HepG2 (cell line): ENCODE results near the gene PSKH1. TPM values are rescaled to one million over a fixed set of nuclear protein-coding genes. Genes with fewer than 3 reads are reported as not detected.

Experiments used
- ELK4 ChIP-seq: sonication (generic); formaldehyde crosslinking; IDR thresholded peaks from 2 replicates; pipeline ENCODE4 v1.9.0; 2021; ENCODE audit warnings: missing genetic modification reagents, borderline replicate concordance
- GABPA ChIP-seq, 2 experiments: IDR thresholded peaks; 2 replicates each; pipeline ENCODE4 v1.6.1; 2011 to 2016; ENCODE audit warnings: low read depth in 2 of 2, low read length in 1 of 2, missing biosample characterization in 1 of 2, missing genetic modification characterization in 1 of 2
- GATAD2A ChIP-seq: IDR thresholded peaks from 2 replicates; pipeline ENCODE4 v1.6.1; 2016
- HOXA7 ChIP-seq: sonication (generic); formaldehyde crosslinking; IDR thresholded peaks from 2 replicates; pipeline ENCODE4 v1.8.1; 2022; ENCODE audit warnings: mild to moderate bottlenecking, missing genetic modification reagents, moderate library complexity
- ONECUT2 ChIP-seq: sonication (generic); formaldehyde crosslinking; IDR thresholded peaks from 2 replicates; pipeline ENCODE4 v1.4.0; 2020; ENCODE audit warnings: missing genetic modification reagents
- SIN3A ChIP-seq: IDR thresholded peaks from 2 replicates; pipeline ENCODE4 v1.6.1; 2011; ENCODE audit warnings: low read depth, mild to moderate bottlenecking, control low read depth, low read length, borderline replicate concordance
- SKIL ChIP-seq: sonication (generic); formaldehyde crosslinking; IDR thresholded peaks from 2 replicates; pipeline ENCODE4 v1.8.0; 2022; ENCODE audit warnings: missing genetic modification reagents, mild to moderate bottlenecking, moderate library complexity, borderline replicate concordance
- SMAD1 ChIP-seq: sonication (generic); formaldehyde crosslinking; IDR thresholded peaks from 2 replicates; pipeline ENCODE4 v1.4.0; 2020; ENCODE audit warnings: missing genetic modification reagents, low read depth, mild to moderate bottlenecking, borderline replicate concordance
- SRSF4 ChIP-seq: fragments of 200-400 bp; formaldehyde crosslinking; IDR thresholded peaks from one replicate; pipeline ENCODE4 v1.6.1; 2018; ENCODE audit warnings: mild to moderate bottlenecking, low read depth, low read length, moderate library complexity; ENCODE audit not compliant: poor library complexity, severe bottlenecking
- STAG1 ChIP-seq: sonication (generic); formaldehyde crosslinking; IDR thresholded peaks from 2 replicates; pipeline ENCODE4 v1.4.0; 2020; ENCODE audit warnings: missing genetic modification reagents
- ZBTB14 ChIP-seq: sonication (generic); formaldehyde crosslinking; IDR thresholded peaks from 2 replicates; pipeline ENCODE4 v1.4.0; 2020; ENCODE audit warnings: missing genetic modification reagents
- ZFP41 ChIP-seq: sonication (generic); formaldehyde crosslinking; IDR thresholded peaks from 2 replicates; pipeline ENCODE4 v1.4.0; 2020; ENCODE audit warnings: mild to moderate bottlenecking, missing genetic modification reagents, borderline replicate concordance
- ZKSCAN1 ChIP-seq: fragments of 150-350 bp; IDR thresholded peaks from 2 replicates; pipeline ENCODE4 v1.6.1; 2014; ENCODE audit warnings: low read length
- ZNF138 ChIP-seq: sonication (generic); formaldehyde crosslinking; IDR thresholded peaks from 2 replicates; pipeline ENCODE4 v1.5.0; 2020; ENCODE audit warnings: mild to moderate bottlenecking, low read depth, missing genetic modification reagents
- ZNF235 ChIP-seq: sonication (generic); formaldehyde crosslinking; IDR thresholded peaks from 2 replicates; pipeline ENCODE4 v1.8.1; 2023; ENCODE audit warnings: mild to moderate bottlenecking, missing genetic modification reagents, borderline replicate concordance
- ZNF251 ChIP-seq: sonication (generic); formaldehyde crosslinking; IDR thresholded peaks from 2 replicates; pipeline ENCODE4 v1.9.0; 2021; ENCODE audit warnings: mild to moderate bottlenecking, missing genetic modification reagents
- ZNF296 ChIP-seq: sonication (generic); formaldehyde crosslinking; conservative IDR thresholded peaks from 2 replicates; pipeline ENCODE4 v1.5.0; 2020; ENCODE audit warnings: mild to moderate bottlenecking, missing genetic modification reagents
- ZNF367 ChIP-seq: sonication (generic); formaldehyde crosslinking; IDR thresholded peaks from 2 replicates; pipeline ENCODE4 v1.4.0; 2020; ENCODE audit warnings: missing genetic modification reagents, borderline replicate concordance
- polyA plus RNA-seq, 8 experiments: library from polyadenylated mRNA; depleted of rRNA in 3 of 8; stranded (reverse) in 7 of 8; unstranded in 1 of 8; fragments of >200 nt; fragmentation: Illumina TruSeq in 4 of 8; extraction: Trizol in 4 of 8; gene quantifications; 2 replicates each; pipeline versions ENCODE4 v1.2.1 to v1.2.3, GENCODE V29; 2011 to 2016; ENCODE audit warnings: low read depth in 4 of 8, missing spikeins in 1 of 8, mixed read lengths in 1 of 8; ENCODE audit not compliant: insufficient read depth in 1 of 8
- total RNA-seq, 5 experiments: library from RNA; depleted of rRNA; stranded (reverse); fragments of >200 nt; fragmentation: Illumina TruSeq; extraction: Trizol; gene quantifications; 2 replicates each; pipeline ENCODE4 v1.2.3, GENCODE V29; 2016; ENCODE audit warnings: low read depth in 1 of 5

Gene PSKH1
- total and polyA plus RNA-seq, 2 of the 13 experiments (the other 11 are each of a cell fraction or from before 2014, with no cell fraction given) = 8.4 to 19.1 TPM

GRCh38 chr16:67967183-67967957 is 74.3 kb downstream of the PSKH1 start (continued):
- TF ChIP-seq ZFP41 (CRISPR knock-in tag) (no peak), SIN3A (no peak), ZNF235 (CRISPR knock-in tag) (0 out of 2 replicates have a peak, but pooled peaks have one; percentile 50), ELK4 (CRISPR knock-in tag) (no peak), SMAD1 (CRISPR knock-in tag) (no peak), HOXA7 (CRISPR knock-in tag) (no peak), ONECUT2 (CRISPR knock-in tag) (0 out of 2 replicates have a peak, but pooled peaks have one; percentile 10), ZNF296 (CRISPR knock-in tag) (no peak; the same call in 1 of the 2 replicates), ZNF251 (CRISPR knock-in tag) (no peak), ZNF138 (no peak), ZKSCAN1 (no peak), GATAD2A (CRISPR knock-in tag) (no peak), STAG1 (CRISPR knock-in tag) (no peak), SKIL (CRISPR knock-in tag) (0 out of 2 replicates have a peak, but pooled peaks have one; percentile 48), ZBTB14 (CRISPR knock-in tag) (0 out of 2 replicates have a peak, but pooled peaks have one; percentile 16), GABPA (IDR thresholded peaks at IDR 0.05; ENCODE audit: low read depth, low read length) (no peak), GABPA (CRISPR knock-in tag; IDR thresholded peaks at IDR 0.05; ENCODE audit: low read depth) (no peak), SRSF4 (no peak), ZNF367 (CRISPR knock-in tag) (no peak)
